ENCODE data around the gene CLECL1. TPM values are rescaled to one million over a fixed set of nuclear protein-coding genes. Genes with fewer than 3 reads are reported as not detected.
A peak's percentile ranks its signal among the peaks of the same experiment; 100 is the strongest.

CLECL1 gene
- total RNA-seq, 1 donor from 2014 or later = not detected

DNA sequence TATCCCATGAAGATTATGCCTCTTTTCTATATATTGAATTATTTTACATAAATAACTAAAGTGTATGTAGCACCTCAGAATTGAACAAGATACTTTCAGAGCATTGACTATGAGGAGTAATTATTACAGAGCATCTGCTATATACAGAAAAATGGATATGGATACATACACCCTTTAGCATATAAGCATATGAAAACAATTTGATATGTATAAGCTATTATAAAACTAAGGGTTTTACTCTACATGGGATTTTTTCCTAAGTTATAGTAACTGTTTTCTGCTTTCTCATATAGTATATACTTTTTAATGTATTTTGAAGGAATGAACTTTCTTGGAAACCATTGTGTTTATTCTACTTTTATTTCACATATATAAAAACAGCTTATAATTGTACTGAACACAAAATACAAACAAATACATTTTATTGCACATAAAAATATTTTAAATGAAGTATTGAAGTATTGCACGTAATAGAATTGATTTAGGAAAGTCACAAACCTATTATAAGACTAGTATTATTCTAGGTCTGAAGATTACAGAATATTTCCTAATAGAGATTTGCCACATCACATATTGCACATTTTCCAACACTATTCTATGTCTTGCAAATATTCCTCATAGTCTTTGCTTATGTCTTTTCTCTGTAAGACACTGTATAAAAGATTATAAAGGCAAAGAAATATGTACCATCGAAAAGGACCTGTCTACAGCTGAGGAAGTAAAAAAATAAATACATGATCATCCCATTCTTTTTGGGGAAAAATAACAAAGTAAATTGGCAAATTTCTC, 19.4 kb upstream of the CLECL1 start:
- no peak overlapping the region for H3K4me3 Mint-ChIP-seq (ENCODE audit: unreplicated experiment)
- no peak overlapping the region for H3K27ac Mint-ChIP-seq (ENCODE audit: unreplicated experiment)
- peaks cover 3% of the 10 kb centered on the region for H3K4me1 Mint-ChIP-seq (ENCODE audit: low read depth)
- no peaks in the 10 kb centered on the region for H3K36me3 Mint-ChIP-seq (ENCODE audit: low read depth)
- TF ChIP-seq, protein P1, sequence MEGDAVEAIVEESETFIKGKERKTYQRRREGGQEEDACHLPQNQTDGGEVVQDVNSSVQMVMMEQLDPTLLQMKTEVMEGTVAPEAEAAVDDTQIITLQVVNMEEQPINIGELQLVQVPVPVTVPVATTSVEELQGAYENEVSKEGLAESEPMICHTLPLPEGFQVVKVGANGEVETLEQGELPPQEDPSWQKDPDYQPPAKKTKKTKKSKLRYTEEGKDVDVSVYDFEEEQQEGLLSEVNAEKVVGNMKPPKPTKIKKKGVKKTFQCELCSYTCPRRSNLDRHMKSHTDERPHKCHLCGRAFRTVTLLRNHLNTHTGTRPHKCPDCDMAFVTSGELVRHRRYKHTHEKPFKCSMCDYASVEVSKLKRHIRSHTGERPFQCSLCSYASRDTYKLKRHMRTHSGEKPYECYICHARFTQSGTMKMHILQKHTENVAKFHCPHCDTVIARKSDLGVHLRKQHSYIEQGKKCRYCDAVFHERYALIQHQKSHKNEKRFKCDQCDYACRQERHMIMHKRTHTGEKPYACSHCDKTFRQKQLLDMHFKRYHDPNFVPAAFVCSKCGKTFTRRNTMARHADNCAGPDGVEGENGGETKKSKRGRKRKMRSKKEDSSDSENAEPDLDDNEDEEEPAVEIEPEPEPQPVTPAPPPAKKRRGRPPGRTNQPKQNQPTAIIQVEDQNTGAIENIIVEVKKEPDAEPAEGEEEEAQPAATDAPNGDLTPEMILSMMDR (IDR thresholded peaks at IDR 0.05) = no peak
- DNase-seq (ENCODE audit: low spot score) = no peak
- H3K9me3 Mint-ChIP-seq (ENCODE audit: low read depth) = no peaks in the 10 kb centered on the region
- H3K27me3 Mint-ChIP-seq (ENCODE audit: low read depth) = peaks cover 3% of the 10 kb centered on the region

DNA sequence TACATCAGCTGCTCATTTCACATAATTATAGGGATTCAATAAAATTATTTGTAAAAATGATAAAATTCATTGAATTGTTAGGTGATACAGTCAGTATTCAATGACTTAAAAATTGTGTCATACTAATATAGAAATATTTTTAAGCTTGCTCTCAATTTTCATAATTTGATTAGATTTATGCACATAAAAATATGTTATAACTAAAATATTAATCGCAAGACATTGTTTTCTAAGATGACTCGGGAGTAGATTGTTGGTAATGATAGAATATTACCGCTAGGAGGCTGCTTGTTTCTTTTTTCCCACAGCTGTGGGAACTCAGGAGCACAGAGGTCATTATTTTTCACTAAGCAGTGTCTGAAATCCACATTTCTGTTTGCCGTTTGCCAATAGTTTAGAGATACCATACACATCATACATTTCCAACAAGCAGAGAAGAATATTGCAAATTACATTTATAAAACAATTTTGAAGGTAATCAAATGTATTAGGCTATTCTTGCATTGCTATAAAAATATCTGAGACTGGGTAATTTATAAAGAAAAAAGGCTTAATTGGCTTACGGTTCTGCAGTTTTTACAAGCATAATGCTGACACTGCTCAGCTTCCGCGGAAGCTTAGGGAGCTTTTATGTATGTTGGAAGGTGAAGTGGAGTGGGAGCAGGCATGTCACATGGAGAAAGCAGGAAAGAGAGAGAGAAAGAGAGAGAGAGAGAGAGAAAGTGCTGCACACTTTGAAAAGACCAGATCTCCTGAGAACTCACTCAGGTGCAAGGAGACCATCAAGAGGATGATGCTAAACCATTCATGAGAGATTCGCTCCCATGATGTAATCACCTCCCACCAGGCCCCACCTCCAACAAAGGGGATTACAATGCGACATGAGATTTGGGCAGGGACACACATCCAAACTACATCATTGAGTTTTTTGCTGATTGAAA, 18.6 kb upstream of the CLECL1 start:
- Mint-ChIP-seq H3K4me1 (ENCODE audit: low read depth) (peaks cover 3% of the 10 kb centered on the region), H3K36me3 (ENCODE audit: low read depth) (no peaks in the 10 kb centered on the region), H3K4me3 (ENCODE audit: unreplicated experiment) (no peak overlapping the region), H3K27ac (ENCODE audit: unreplicated experiment) (no peak overlapping the region), H3K27me3 (ENCODE audit: low read depth) (peaks cover 8% of the 10 kb centered on the region), H3K9me3 (ENCODE audit: low read depth) (no peaks in the 10 kb centered on the region)
- TF ChIP-seq, protein P1 (IDR thresholded peaks at IDR 0.05) = no peak
- no peak for DNase-seq (ENCODE audit: low spot score)

DNA sequence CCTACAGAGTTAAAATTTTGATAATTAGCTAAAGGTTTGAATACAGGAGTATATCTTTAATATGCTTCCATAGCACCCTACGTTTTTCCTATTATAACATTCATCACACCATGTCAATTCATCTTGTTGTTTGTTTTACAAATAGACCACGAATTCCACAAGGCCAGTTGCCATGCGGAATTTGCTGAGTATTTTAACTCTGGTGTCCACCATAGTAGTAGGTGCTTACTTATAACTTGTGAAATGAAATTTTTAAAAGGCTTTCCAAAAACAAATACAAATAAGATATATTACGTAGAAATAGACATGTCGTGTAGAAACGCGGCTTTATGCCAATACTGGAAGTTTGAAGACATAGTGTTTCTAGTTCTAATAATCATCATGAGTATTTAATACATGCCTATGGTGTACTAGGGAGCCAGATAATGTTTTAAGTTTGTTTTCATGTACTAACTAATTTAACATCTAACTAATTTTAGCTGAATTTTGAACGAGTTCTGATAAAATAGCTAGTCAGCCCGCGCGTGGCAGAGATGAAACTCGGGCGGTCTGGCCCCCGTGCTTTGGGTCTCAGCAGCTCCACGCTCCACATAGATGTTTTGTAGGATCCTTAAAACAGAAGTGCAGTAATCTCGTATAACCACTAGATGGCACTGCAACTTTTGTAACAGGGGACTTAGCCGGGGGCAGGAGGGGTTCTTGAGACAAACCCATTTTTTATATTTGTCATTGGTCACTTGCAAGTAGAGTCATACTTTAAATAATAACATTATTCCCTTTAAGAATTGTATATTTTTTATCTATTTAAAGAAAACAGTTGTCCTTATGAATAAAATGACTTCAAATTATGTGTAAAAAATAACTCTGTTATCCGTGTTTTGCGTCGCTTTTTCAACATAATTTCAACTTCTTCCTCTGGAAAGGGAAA, 17.6 kb upstream of the CLECL1 start:
- Mint-ChIP-seq H3K27ac (ENCODE audit: unreplicated experiment) (no peak overlapping the region), H3K4me3 (ENCODE audit: unreplicated experiment) (peak overlapping the region; percentile 24), H3K27me3 (ENCODE audit: low read depth) (peaks cover 8% of the 10 kb centered on the region), H3K4me1 (ENCODE audit: low read depth) (peaks cover 3% of the 10 kb centered on the region), H3K36me3 (ENCODE audit: low read depth) (no peaks in the 10 kb centered on the region), H3K9me3 (ENCODE audit: low read depth) (no peaks in the 10 kb centered on the region)
- TF ChIP-seq, protein P1 (IDR thresholded peaks at IDR 0.05) = peak; percentile 97
- no peak for DNase-seq (ENCODE audit: low spot score)

DNA sequence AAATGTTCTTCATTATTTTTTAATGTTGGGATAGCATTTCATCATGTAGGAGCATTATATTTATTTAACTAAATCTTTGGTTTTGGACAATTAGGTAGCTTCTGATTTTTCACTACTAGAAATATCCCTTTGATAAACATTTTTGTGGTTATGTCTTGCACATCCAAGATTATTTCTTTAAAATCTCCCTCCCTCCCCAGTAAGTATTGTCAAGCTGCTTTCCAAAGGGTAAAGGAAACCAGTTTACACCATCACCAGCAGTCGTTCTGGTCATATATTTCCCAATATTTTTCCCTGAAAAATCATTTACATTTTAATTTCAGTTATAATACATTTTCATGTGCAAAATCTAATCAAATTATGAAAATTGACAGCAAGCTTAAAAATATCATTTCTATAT, 16.7 kb upstream of the CLECL1 start:
- DNase-seq (ENCODE audit: low spot score) = no peak
- H3K4me3 Mint-ChIP-seq (ENCODE audit: unreplicated experiment) = no peak overlapping the region
- TF ChIP-seq, protein P1 (IDR thresholded peaks at IDR 0.05) = no peak
- H3K36me3 Mint-ChIP-seq (ENCODE audit: low read depth) = no peaks in the 10 kb centered on the region
- H3K27me3 Mint-ChIP-seq (ENCODE audit: low read depth) = peaks cover 15% of the 10 kb centered on the region
- H3K4me1 Mint-ChIP-seq (ENCODE audit: low read depth) = peaks cover 3% of the 10 kb centered on the region
- H3K9me3 Mint-ChIP-seq (ENCODE audit: low read depth) = no peaks in the 10 kb centered on the region
- no peak overlapping the region for H3K27ac Mint-ChIP-seq (ENCODE audit: unreplicated experiment)
